HCT116 (cell line): ENCODE data around the gene MCF2L2.

Experiments used
- CTCF ChIP-seq, 3 experiments: fragments of 200-600 bp in 1 of 3; sonication (generic) in 1 of 3; IDR thresholded peaks in 2 of 3; conservative IDR thresholded peaks in 1 of 3; 2 replicates each; pipeline ENCODE4 v1.5.1; 2012 to 2017; ENCODE audit warnings: low read depth in 2 of 3, low read length in 2 of 3, antibody characterized with exemption in 1 of 3, borderline replicate concordance in 1 of 3, control low read depth in 1 of 3, mild to moderate bottlenecking in 1 of 3, mixed read lengths in 1 of 3, mixed run types in 1 of 3, moderate library complexity in 1 of 3; ENCODE audit not compliant: insufficient read depth in 1 of 3
- EZH2phosphoT487 ChIP-seq: fragments of 200-600 bp; IDR thresholded peaks from 2 replicates; pipeline ENCODE4 v1.6.1; 2018; ENCODE audit warnings: antibody characterized with exemption, borderline replicate concordance
- POLR2A ChIP-seq: IDR thresholded peaks from 2 replicates; pipeline ENCODE4 v1.7.0; 2011; ENCODE audit warnings: borderline replicate concordance; ENCODE audit not compliant: insufficient read depth, insufficient read length; ENCODE audit errors: extremely low read depth
- YY1 ChIP-seq: IDR thresholded peaks from 2 replicates; pipeline ENCODE4 v1.6.1; 2011; ENCODE audit warnings: low read length, low read depth, moderate library complexity, mild to moderate bottlenecking; ENCODE audit not compliant: insufficient replicate concordance; ENCODE audit errors: extremely low read depth

GRCh38 chr3:183339461-183340086 is 88.8 kb downstream of the MCF2L2 start:
- TF ChIP-seq POLR2A = no peak
- no peak for TF ChIP-seq YY1
- TF ChIP-seq EZH2phosphoT487 = no peak
- no peak for TF ChIP-seq CTCF (IDR thresholded peaks at IDR 0.05 in 2 of 3, conservative IDR thresholded peaks at IDR 0.05 in 1 of 3; ENCODE audit: borderline replicate concordance in 1 of 3, insufficient read depth in 1 of 3, low read depth in 2 of 3, low read length in 2 of 3)
